ENCODE results near the gene BANK1.
A peak's percentile ranks its signal among the peaks of the same experiment; 100 is the strongest.

The BANK1 gene

GRCh38 chr4:101818362-101818761 is 27.8 kb downstream of the BANK1 start:
- no peak for DNase-seq

- no peak for DNase-seq
Observed at GRCh38 chr4:101823864-101824263, 33.3 kb downstream of the BANK1 start.

- no peak for DNase-seq
Observed at GRCh38 chr4:101824500-101824899, 34.0 kb downstream of the BANK1 start.

- DNase-seq, result no peak
Observed at GRCh38 chr4:101825953-101826352, 35.4 kb downstream of the BANK1 start.

GRCh38 chr4:101831816-101832215 is 41.3 kb downstream of the BANK1 start:
- no peak for DNase-seq

- DNase-seq, result no peak
Observed at GRCh38 chr4:101833480-101833879, 43.0 kb downstream of the BANK1 start.

- DNase-seq, result peak; percentile 66
Observed at GRCh38 chr4:101835121-101835904, 44.8 kb downstream of the BANK1 start.

GRCh38 chr4:101843054-101843453 is 52.5 kb downstream of the BANK1 start:
- DNase-seq, result no peak

- no peak for DNase-seq
Observed at GRCh38 chr4:101846550-101846949, 56.0 kb downstream of the BANK1 start.

- no peak for DNase-seq
Observed at GRCh38 chr4:101850698-101851097, 60.2 kb downstream of the BANK1 start.

GRCh38 chr4:101851672-101852071 is 61.1 kb downstream of the BANK1 start:
- DNase-seq, result no peak

- no peak for DNase-seq
Observed at GRCh38 chr4:101853028-101853427, 62.5 kb downstream of the BANK1 start.

GRCh38 chr4:101853691-101854090 is 63.2 kb downstream of the BANK1 start:
- no peak for DNase-seq

- no peak for DNase-seq
Observed at GRCh38 chr4:101855239-101855638, 64.7 kb downstream of the BANK1 start.

- no peak for DNase-seq
Observed at GRCh38 chr4:101856149-101856548, 65.6 kb downstream of the BANK1 start.

GRCh38 chr4:101857176-101857575 is 66.6 kb downstream of the BANK1 start:
- DNase-seq, result no peak

- DNase-seq, result no peak
Observed at GRCh38 chr4:101858641-101859040, 68.1 kb downstream of the BANK1 start.

GRCh38 chr4:101862595-101862994 is 72.1 kb downstream of the BANK1 start:
- no peak for DNase-seq

- no peak for DNase-seq
Observed at GRCh38 chr4:101864660-101865059, 74.1 kb downstream of the BANK1 start.

- DNase-seq, result no peak
Observed at GRCh38 chr4:101865501-101866062, 75.1 kb downstream of the BANK1 start.

GRCh38 chr4:101870874-101871273 is 80.3 kb downstream of the BANK1 start:
- DNase-seq, result no peak

GRCh38 chr4:101871962-101872676 is 81.6 kb downstream of the BANK1 start:
- no peak for DNase-seq

- no peak for DNase-seq
Observed at GRCh38 chr4:101885574-101885973, 95.0 kb downstream of the BANK1 start.

- no peak for DNase-seq
Observed at GRCh38 chr4:101886826-101887225, 96.3 kb downstream of the BANK1 start.
